Gastroesophageal sphincter (tissue), 3 donors: ENCODE measurements around the gene SLC4A1AP.

ENCODE experiments used
- POLR2AphosphoS5 ChIP-seq: sonication (generic); formaldehyde crosslinking; IDR thresholded peaks from one replicate; pipeline ENCODE4 v1.6.1; 2017; ENCODE audit warnings: antibody characterized with exemption
- TF ChIP-seq, protein P1 (sequence below), 4 experiments: fragments of 200-600 bp in 2 of 4; fragments of 450-650 bp in 2 of 4; sonication (generic) in 1 of 4; IDR thresholded peaks; one replicate each; pipeline ENCODE4 v1.5.1; 2017 to 2019; ENCODE audit warnings: antibody characterized with exemption in 4 of 4, mild to moderate bottlenecking in 2 of 4, moderate library complexity in 2 of 4

DNA sequence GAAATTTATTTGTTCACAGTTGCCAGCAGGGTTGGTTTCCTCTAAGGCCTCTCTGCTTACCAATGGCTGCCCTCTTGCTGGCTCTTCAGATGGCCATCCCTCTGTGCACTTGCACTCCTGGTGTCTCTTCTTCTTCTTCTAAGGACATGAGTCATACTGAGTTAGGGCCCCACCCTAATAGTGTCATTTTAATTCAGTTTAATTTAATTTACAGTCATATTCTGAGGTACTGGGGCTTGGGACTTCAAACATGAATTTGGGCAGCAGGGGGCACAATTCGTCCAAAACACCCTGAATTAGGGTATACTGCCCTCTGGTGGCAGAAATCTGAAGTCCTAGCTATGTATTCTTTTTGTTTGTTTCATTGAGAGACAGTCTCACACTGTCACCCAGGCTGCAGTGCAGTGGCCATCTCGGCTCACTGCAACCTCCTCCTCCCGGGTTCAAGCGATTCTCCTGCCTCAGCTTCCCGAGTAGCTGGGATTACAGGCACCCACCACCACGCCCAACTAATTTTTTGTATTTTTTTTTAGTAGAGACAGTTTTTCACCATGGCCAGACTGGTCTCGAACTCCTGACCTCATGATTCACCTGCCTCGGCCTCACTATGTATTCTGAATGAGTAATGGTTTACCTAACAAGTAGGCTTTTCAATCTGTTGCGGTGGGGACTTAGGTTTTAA, 19.8 kb downstream of the SLC4A1AP start:
- TF ChIP-seq, protein P1, sequence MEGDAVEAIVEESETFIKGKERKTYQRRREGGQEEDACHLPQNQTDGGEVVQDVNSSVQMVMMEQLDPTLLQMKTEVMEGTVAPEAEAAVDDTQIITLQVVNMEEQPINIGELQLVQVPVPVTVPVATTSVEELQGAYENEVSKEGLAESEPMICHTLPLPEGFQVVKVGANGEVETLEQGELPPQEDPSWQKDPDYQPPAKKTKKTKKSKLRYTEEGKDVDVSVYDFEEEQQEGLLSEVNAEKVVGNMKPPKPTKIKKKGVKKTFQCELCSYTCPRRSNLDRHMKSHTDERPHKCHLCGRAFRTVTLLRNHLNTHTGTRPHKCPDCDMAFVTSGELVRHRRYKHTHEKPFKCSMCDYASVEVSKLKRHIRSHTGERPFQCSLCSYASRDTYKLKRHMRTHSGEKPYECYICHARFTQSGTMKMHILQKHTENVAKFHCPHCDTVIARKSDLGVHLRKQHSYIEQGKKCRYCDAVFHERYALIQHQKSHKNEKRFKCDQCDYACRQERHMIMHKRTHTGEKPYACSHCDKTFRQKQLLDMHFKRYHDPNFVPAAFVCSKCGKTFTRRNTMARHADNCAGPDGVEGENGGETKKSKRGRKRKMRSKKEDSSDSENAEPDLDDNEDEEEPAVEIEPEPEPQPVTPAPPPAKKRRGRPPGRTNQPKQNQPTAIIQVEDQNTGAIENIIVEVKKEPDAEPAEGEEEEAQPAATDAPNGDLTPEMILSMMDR (IDR thresholded peaks at IDR 0.05) = peak; percentile 87 to 96 (median 95)
- TF ChIP-seq POLR2AphosphoS5 = no peak
